22Rv1 (cell line): Measurements from ENCODE around the gene SBF2.

Experiments
- H3K27ac ChIP-seq: fragments of 450-650 bp; 2 replicates; pipeline ENCODE4 v1.5.1; 2017
- CTCF ChIP-seq: fragments of 450-650 bp; IDR thresholded peaks from 2 replicates; pipeline ENCODE4 v1.5.1; 2017; ENCODE audit warnings: mild to moderate bottlenecking
- ZFX ChIP-seq: fragments of 450-650 bp; IDR thresholded peaks from 2 replicates; pipeline ENCODE4 v1.6.1; 2017; ENCODE audit warnings: antibody characterized with exemption, borderline replicate concordance

SBF2 gene

GRCh38 chr11:9820260-9820659, 473.8 kb downstream of the SBF2 start:
- TF ChIP-seq CTCF, result no peak
- no peak for TF ChIP-seq ZFX
- H3K27ac ChIP-seq, result peak overlapping the region; percentile 20; the same call in 1 of the 2 replicates

- no peak for TF ChIP-seq CTCF
- no peak for TF ChIP-seq ZFX
- no peak overlapping the region for H3K27ac ChIP-seq
Measured at GRCh38 chr11:9817191-9817590, 476.8 kb downstream of the SBF2 start.

- TF ChIP-seq CTCF, result no peak
- no peak for TF ChIP-seq ZFX
- H3K27ac ChIP-seq, result no peak overlapping the region
Measured at GRCh38 chr11:9815486-9816136, 478.4 kb downstream of the SBF2 start.

- H3K27ac ChIP-seq, result no peak overlapping the region
- TF ChIP-seq ZFX (no peak), CTCF (no peak)
Measured at GRCh38 chr11:9814108-9814507, 479.9 kb downstream of the SBF2 start.

- TF ChIP-seq CTCF, result no peak
- H3K27ac ChIP-seq, result no peak overlapping the region
Measured at GRCh38 chr11:9808943-9809342, 485.1 kb downstream of the SBF2 start.

- no peak for TF ChIP-seq ZFX
- TF ChIP-seq CTCF, result no peak
- no peak overlapping the region for H3K27ac ChIP-seq
Measured at GRCh38 chr11:9806946-9807687, 486.9 kb downstream of the SBF2 start.

GRCh38 chr11:9804419-9804902, 489.6 kb downstream of the SBF2 start:
- TF ChIP-seq ZFX (no peak), CTCF (no peak)
- H3K27ac ChIP-seq, result no peak overlapping the region
